Large intestine (tissue), 3 donors: ENCODE results near the gene SPRR2B. TPM values are rescaled to one million over a fixed set of nuclear protein-coding genes. Genes with fewer than 3 reads are reported as not detected.
A peak's percentile ranks its signal among the peaks of the same experiment; 100 is the strongest.
"Not testable (repeated sequence)": the region's sequence is repeated elsewhere in the genome, so short reads cannot be mapped to it uniquely, and the experiment has no call there.

ENCODE experiments used
- DNase-seq, 2 donors: peaks; one replicate each; pipeline versions ENCODE4 v3.0.0 to v3.0.0-alpha.2; 2013
- H3K27ac ChIP-seq: one replicate; pipeline ENCODE4 v1.5.1; 2013; ENCODE audit warnings: low read length
- H3K27me3 ChIP-seq: 2 replicates; pipeline ENCODE4 v1.6.1; 2013; ENCODE audit warnings: low read length; ENCODE audit not compliant: control insufficient read depth, insufficient read depth
- H3K36me3 ChIP-seq: 2 replicates; pipeline ENCODE4 v1.6.1; 2013; ENCODE audit warnings: low read length; ENCODE audit not compliant: control insufficient read depth, insufficient read depth
- H3K4me1 ChIP-seq: one replicate; pipeline ENCODE4 v1.6.1; 2013; ENCODE audit warnings: low read length; ENCODE audit not compliant: control insufficient read depth, insufficient read depth
- H3K4me3 ChIP-seq: one replicate; pipeline ENCODE4 v1.5.1; 2013; ENCODE audit warnings: low read length
- H3K9me3 ChIP-seq: one replicate; pipeline ENCODE4 v1.6.1; 2013; ENCODE audit warnings: mild to moderate bottlenecking, low read depth, low read length, moderate library complexity; ENCODE audit not compliant: control insufficient read depth
- WGBS: methylation state at CpG from one replicate; pipeline ENCODE4 v1.1.5; 2013; ENCODE audit warnings: low lambda C conversion rate; ENCODE audit not compliant: insufficient coverage; 5-methylcytosine and 5-hydroxymethylcytosine counted together
- polyA plus RNA-seq: library from polyadenylated mRNA; unstranded; fragments of 120-200 nt; gene quantifications from one replicate; pipeline ENCODE4 v1.2.1, GENCODE V29; 2013

Gene SPRR2B
- polyA plus RNA-seq, 1 donor, result not detected

DNA sequence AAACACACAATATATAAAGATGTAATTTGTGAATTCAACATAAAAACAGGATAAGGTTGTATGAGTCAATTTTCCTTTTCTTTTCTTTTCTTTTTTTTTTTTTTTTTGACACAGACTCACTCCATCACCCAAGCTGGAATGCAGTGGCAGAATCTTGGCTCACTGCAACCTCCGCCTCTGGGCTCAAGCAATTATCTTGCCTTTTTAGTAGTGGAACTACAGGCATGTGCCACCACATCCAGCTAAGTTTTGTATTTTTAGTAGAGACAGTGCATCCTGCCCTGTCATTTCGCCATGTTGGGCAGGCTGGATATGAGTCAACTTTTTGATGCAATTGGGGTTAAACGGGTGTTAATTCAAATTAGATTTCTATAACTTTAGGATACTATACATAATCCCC, 10.3 kb upstream of the SPRR2B start:
- H3K27me3 ChIP-seq, result no peaks in the 10 kb centered on the region
- no peak overlapping the region for H3K27ac ChIP-seq
- no peak for DNase-seq
- H3K36me3 ChIP-seq, result no peaks in the 10 kb centered on the region
- no peak overlapping the region for H3K4me3 ChIP-seq
- no peaks in the 10 kb centered on the region for H3K9me3 ChIP-seq
- 100% methylated on average over 1 of the region's 3 CpGs for WGBS
- H3K4me1 ChIP-seq, result no peaks in the 10 kb centered on the region

GRCh38 chr1:153072806-153073726, 1.7 kb upstream of the SPRR2B start:
- DNase-seq, result no peak
- no peaks in the 10 kb centered on the region for H3K9me3 ChIP-seq
- H3K36me3 ChIP-seq, result no peaks in the 10 kb centered on the region
- H3K27me3 ChIP-seq, result no peaks in the 10 kb centered on the region
- no peak overlapping the region for H3K4me3 ChIP-seq
- H3K27ac ChIP-seq, result no peak overlapping the region
- H3K4me1 ChIP-seq, result no peaks in the 10 kb centered on the region
- no CpG with 5 or more reads among the region's 5 CpGs for WGBS

DNA sequence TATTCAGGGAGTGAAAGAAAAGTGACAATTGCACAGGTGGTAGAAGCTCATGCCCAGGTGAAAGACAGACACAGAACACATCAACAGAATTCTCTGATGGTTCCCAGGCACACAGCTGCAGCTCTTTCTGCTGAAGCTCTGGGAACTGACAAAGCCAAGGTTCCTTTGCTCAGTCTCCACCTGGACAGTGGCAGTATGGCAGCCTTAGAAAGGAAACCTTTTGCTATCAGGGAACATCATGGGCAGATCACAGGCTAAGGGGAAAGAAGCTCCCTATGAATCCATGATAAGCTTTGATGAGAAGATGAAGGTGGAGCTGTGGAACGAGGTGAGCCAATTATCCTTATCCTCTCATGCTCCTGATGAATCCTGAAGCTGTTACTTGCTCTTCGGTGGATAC, 1.2 kb downstream of the SPRR2B start:
- H3K9me3 ChIP-seq, result no peaks in the 10 kb centered on the region
- H3K27ac ChIP-seq, result no peak overlapping the region
- DNase-seq, result no peak
- WGBS, result no CpG with 5 or more reads among the region's 2 CpGs
- no peak overlapping the region for H3K4me3 ChIP-seq
- no peaks in the 10 kb centered on the region for H3K27me3 ChIP-seq
- no peaks in the 10 kb centered on the region for H3K36me3 ChIP-seq
- no peaks in the 10 kb centered on the region for H3K4me1 ChIP-seq

DNA sequence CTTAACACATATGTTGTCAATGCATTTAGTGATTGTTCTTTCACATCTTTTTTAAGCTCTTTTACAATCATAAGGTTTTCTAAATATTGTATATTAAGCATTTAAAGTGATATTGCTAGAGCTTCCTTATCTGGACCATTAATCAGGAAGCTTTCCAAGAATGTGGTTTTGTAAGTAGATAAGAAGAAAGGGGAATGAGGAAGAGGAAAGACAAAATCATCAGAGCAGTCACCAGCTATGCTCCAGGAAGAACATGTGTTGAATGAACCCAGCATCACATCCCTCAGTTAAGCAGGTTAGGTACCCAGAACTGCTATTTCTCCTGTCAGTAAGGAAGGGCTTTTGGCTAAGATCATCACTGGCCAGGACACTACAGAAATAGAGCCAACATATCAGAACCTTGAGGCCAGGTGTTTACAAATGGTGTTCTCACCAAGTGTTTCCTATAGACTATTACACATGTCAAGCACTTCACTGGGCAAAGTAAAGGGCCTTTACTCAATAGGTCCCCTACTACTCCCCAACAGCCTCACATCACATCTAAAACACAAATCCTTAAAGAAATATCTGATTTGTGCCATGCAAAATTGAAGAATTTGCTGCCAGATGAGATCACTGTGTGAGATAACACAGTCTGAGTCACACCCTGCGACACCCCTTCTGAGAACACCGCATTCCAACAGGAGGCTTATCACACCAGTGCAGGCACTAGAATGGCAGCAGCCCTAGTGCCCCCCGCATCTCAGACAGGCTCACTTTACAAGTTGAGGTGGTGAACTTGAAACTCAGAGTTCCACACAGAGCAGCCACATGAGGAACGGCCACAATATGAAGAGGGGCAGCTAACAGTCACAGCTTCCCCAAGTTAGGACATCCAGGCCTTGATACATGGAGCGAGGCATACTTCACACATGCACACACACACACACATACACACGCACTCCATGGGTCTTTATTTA, 12.3 kb downstream of the SPRR2B start:
- WGBS, result no CpG with 5 or more reads among the region's 6 CpGs
- no peak for DNase-seq
- Histone ChIP-seq H3K27me3 (no peaks in the 10 kb centered on the region), H3K9me3 (no peaks in the 10 kb centered on the region), H3K36me3 (no peaks in the 10 kb centered on the region), H3K4me3 (no peak overlapping the region), H3K27ac (no peak overlapping the region), H3K4me1 (no peaks in the 10 kb centered on the region)

DNA sequence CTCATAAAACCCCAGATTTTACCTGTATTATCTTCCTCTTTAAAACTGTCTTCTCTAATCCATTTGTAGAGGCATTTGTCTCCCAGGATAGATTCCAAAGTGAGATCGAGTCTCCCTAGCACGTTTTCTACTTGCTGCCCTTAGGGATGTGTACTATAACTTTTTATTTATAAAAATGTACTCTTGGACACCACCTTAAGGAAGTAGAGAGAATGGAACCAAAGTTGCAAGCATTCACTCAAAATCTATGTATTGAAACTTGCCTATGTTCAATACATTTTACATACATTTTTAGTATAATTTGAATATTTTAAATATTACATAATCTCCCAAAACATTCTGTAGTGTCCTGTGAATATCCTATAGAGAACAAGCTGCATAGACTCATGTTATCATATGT, 13.3 kb downstream of the SPRR2B start:
- no peaks in the 10 kb centered on the region for H3K36me3 ChIP-seq
- H3K4me1 ChIP-seq, result no peaks in the 10 kb centered on the region
- no peaks in the 10 kb centered on the region for H3K27me3 ChIP-seq
- no peak for DNase-seq
- H3K9me3 ChIP-seq, result no peaks in the 10 kb centered on the region
- H3K27ac ChIP-seq, result no peak overlapping the region
- no CpG with 5 or more reads among the region's 2 CpGs for WGBS
- no peak overlapping the region for H3K4me3 ChIP-seq

DNA sequence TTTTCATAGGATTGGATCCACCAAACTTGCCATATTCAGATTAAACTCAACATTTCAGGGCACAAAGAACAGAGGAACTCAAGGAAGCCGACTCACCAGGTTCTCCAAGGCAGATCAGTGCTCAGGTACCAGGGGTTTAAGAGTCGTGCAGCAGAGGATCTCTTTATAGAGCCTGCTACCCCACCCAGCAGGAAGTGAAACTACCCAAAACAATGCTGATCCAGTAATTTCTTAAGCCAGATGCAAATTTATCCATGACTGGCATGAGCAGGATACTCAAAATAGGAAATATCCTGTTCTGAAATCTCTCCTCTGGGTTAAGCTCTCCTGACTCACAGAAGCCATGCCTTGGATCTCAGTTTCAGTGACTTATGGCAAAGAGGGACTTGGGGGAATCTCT, 14.0 kb downstream of the SPRR2B start, which contains the start of gene SPRR2A:
Gene SPRR2A, minus strand, starts transcription at position 138 of the 400 bp plus-strand sequence. CDS start 777 bp downstream, outside the sequence.
- no CpG with 5 or more reads among the region's 2 CpGs for WGBS
- no peak within 1 kb of the TSS for H3K4me3 ChIP-seq
- no peaks in the 10 kb centered on the region for H3K36me3 ChIP-seq
- no peak within 1 kb of the TSS for H3K27ac ChIP-seq
- H3K9me3 ChIP-seq, result no peaks in the 10 kb centered on the region
- H3K27me3 ChIP-seq, result no peaks in the 10 kb centered on the region
- H3K4me1 ChIP-seq, result no peaks in the 10 kb centered on the region
- no peak for DNase-seq

DNA sequence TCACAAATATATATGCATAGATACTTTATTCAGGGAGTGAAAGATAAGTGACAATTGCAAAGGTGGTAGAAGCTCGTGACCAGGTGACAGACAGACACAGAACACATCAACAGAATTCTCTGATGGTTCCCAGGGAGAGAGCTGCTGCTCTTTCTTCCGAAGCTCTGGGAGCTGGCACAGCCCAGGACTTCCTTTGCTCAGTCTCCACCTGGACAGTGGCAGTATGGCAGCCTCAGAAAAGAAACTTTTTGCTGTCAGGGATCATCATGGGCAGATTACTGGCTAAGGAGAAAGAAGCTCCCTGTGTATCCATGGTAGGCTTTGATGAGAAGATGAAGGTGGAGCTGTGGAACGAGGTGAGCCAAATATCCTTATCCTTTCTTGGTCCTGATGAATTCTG, 15.3 kb downstream of the SPRR2B start:
- H3K27me3 ChIP-seq, H3K36me3 ChIP-seq, DNase-seq, H3K4me3 ChIP-seq, H3K27ac ChIP-seq, H3K4me1 ChIP-seq, H3K9me3 ChIP-seq: not testable (repeated sequence)
- WGBS, result no CpG with 5 or more reads among the region's 3 CpGs

- WGBS, result no CpG with 5 or more reads among the region's 2 CpGs
- no peak for DNase-seq
- H3K9me3 ChIP-seq, result no peaks in the 10 kb centered on the region
- no peaks in the 10 kb centered on the region for H3K36me3 ChIP-seq
- H3K4me1 ChIP-seq, result no peaks in the 10 kb centered on the region
- H3K4me3 ChIP-seq, result no peak overlapping the region
- no peaks in the 10 kb centered on the region for H3K27me3 ChIP-seq
- no peak overlapping the region for H3K27ac ChIP-seq
These were observed 22.2 kb downstream of the SPRR2B start for GRCh38 chr1:153049211-153049610.

- Histone ChIP-seq H3K4me3 (no peak within 1 kb of the TSS), H3K4me1 (no peaks in the 10 kb centered on the region)
These were observed 30.3 kb downstream of the SPRR2B start, which contains the start of gene SPRR2D for GRCh38 chr1:153040950-153041631. Gene SPRR2D (minus strand): TSS chr1:153041120. CDS start chr1:153040346, 774 bp downstream.

DNA sequence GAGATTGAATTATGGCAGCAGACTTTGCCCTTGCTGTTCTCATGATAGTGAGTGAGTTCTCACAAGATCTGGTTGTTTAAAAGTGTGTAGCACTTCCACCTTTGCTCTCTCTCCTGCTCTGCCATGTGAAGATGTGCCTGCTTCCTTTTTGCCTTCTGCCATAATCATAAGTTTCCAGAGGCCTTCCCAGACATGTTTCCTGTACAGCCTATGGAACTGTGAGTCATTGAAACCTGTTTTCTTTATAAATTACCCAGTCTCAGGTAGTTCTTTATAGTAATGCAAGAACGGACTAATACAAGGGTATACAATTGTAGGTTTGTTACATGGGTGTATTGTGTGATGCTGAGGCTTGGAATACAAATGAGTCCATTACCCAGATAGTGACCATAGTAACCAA, 36.2 kb downstream of the SPRR2B start:
- no CpG with 5 or more reads among the region's 1 CpG for WGBS
- peak; percentile 3 to 12 for DNase-seq
- no peaks in the 10 kb centered on the region for H3K36me3 ChIP-seq
- H3K4me3 ChIP-seq, result no peak overlapping the region
- H3K4me1 ChIP-seq, result no peaks in the 10 kb centered on the region
- H3K27me3 ChIP-seq, result no peaks in the 10 kb centered on the region
- H3K9me3 ChIP-seq, result no peaks in the 10 kb centered on the region
- H3K27ac ChIP-seq, result no peak overlapping the region

More at GRCh38 chr1:153040950-153041631, 30.3 kb downstream of the SPRR2B start, which contains the start of gene SPRR2D:
- no peak for DNase-seq
- Histone ChIP-seq H3K27ac (no peak within 1 kb of the TSS), H3K27me3 (no peaks in the 10 kb centered on the region), H3K9me3 (no peaks in the 10 kb centered on the region), H3K36me3 (no peaks in the 10 kb centered on the region)
- WGBS, result no CpG with 5 or more reads among the region's 4 CpGs
